Right hindlimb (tissue), 1 donor: ENCODE measurements around the gene PURA.

Experiments used
- DNase-seq: peaks from one replicate; pipeline ENCODE4 v3.0.0-alpha.2; 2018

Gene PURA

GRCh38 chr5:140110646-140110957 lies 3.3 kb upstream of the PURA start:
- no peak for DNase-seq

GRCh38 chr5:140111011-140111858 lies 2.7 kb upstream of the PURA start:
- no peak for DNase-seq

- DNase-seq, result no peak
These were observed 1.9 kb upstream of the PURA start for GRCh38 chr5:140111859-140112551.

GRCh38 chr5:140112685-140113179 lies 1.2 kb upstream of the PURA start:
- no peak for DNase-seq

- peak; percentile 31 for DNase-seq
These were observed 670 bp upstream of the PURA start for GRCh38 chr5:140113180-140113698.

- peak; percentile 62 for DNase-seq
These were observed 654 bp downstream of the PURA start for GRCh38 chr5:140114341-140115185.

GRCh38 chr5:140115186-140115500 lies 1.2 kb downstream of the PURA start:
- no peak for DNase-seq

GRCh38 chr5:140116716-140117115 lies 2.8 kb downstream of the PURA start:
- DNase-seq, result no peak

- DNase-seq, result no peak
These were observed 3.6 kb downstream of the PURA start for GRCh38 chr5:140117523-140117922.

- no peak for DNase-seq
These were observed 4.5 kb downstream of the PURA start for GRCh38 chr5:140118302-140118936.

GRCh38 chr5:140125637-140126036 lies 11.7 kb downstream of the PURA start, which contains the start of gene IGIP:
TSS of gene IGIP (plus strand) at chr5:140125937. CDS start at chr5:140128477, 2,540 bp downstream.
- DNase-seq, result no peak

- no peak for DNase-seq
These were observed 12.6 kb downstream of the PURA start for GRCh38 chr5:140126315-140127012.

- DNase-seq, result no peak
These were observed 14.5 kb downstream of the PURA start for GRCh38 chr5:140128376-140128775.

GRCh38 chr5:140130949-140131733 lies 17.2 kb downstream of the PURA start:
- no peak for DNase-seq

- no peak for DNase-seq
These were observed 18.1 kb downstream of the PURA start for GRCh38 chr5:140131967-140132409.

GRCh38 chr5:140133514-140134167 lies 19.7 kb downstream of the PURA start:
- no peak for DNase-seq

GRCh38 chr5:140134277-140134935 lies 20.5 kb downstream of the PURA start:
- no peak for DNase-seq

- no peak for DNase-seq
These were observed 21.2 kb downstream of the PURA start for GRCh38 chr5:140135127-140135526.

- no peak for DNase-seq
These were observed 22.7 kb downstream of the PURA start for GRCh38 chr5:140136624-140137023.

- DNase-seq, result no peak
These were observed 26.5 kb downstream of the PURA start for GRCh38 chr5:140140435-140140834.
